Measurements from ENCODE around the gene HECA. TPM values are rescaled to one million over a fixed set of nuclear protein-coding genes. Genes with fewer than 3 reads are reported as not detected.

The HECA gene
- total and polyA plus RNA-seq, 2 of the 4 experiments (the other 2 are of a cell fraction): 3.1 to 4.3 TPM

GRCh38 chr6:139201378-139201777, 66.5 kb downstream of the HECA start:
- no peak overlapping the region for H2BK15ac ChIP-seq (ENCODE audit: low read depth, low read length)
- H4K8ac ChIP-seq (ENCODE audit: low read depth in 2 of 2, low read length in 2 of 2): no peak overlapping the region
- no peak overlapping the region for H3K4me3 ChIP-seq (ENCODE audit: insufficient read depth, low read depth, low read length)
- H3K4me1 ChIP-seq (ENCODE audit: control insufficient read depth, insufficient read depth, low read length): no peaks in the 10 kb centered on the region
- BruUV-seq (replicated peaks): no TSS peak
- no peaks in the 10 kb centered on the region for H4K20me1 ChIP-seq (ENCODE audit: insufficient read depth, low read length)
- intact Hi-C loops (cut with micrococcal nuclease): no loop called here
- H3K56ac ChIP-seq (ENCODE audit: extremely low read depth, insufficient read depth, low read length): no peak overlapping the region
- H3K14ac ChIP-seq (replicated peaks; ENCODE audit: low read depth, low read length): no peak overlapping the region
- H3K23ac ChIP-seq (ENCODE audit: low read depth, low read length): no peak overlapping the region
- ChIA-PET POLR2A (ENCODE audit: unreplicated experiment) (no interaction called here), CTCF (interaction anchor here (0.9 kb wide), 1 partner anchor 13 kb away, joined by 3 read pairs; no protein-coding TSS in a partner anchor)
- no peak overlapping the region for H2AK5ac ChIP-seq (ENCODE audit: low read depth, low read length)
- H3K36me3 ChIP-seq (ENCODE audit: control insufficient read depth, insufficient read depth, low read length): no peaks in the 10 kb centered on the region
- H3K9me3 ChIP-seq (ENCODE audit: control insufficient read depth, insufficient read depth, low read length): peaks cover 9% of the 10 kb centered on the region; the same call in 1 of the 2 replicates
- H3K9me1 ChIP-seq (ENCODE audit: insufficient read depth, low read length): no peaks in the 10 kb centered on the region
- H4K91ac ChIP-seq (ENCODE audit: insufficient read depth, low read depth, low read length): no peak overlapping the region
- no peak overlapping the region for H3K4me2 ChIP-seq (ENCODE audit: low read depth, low read length)
- no peak for DNase-seq
- no peak overlapping the region for H3K27ac ChIP-seq (ENCODE audit: insufficient read depth, low read length)
- H4K5ac ChIP-seq (ENCODE audit: low read depth, low read length): no peak overlapping the region
- H2BK20ac ChIP-seq (ENCODE audit: low read depth, low read length): no peak overlapping the region
- no peak overlapping the region for H3K18ac ChIP-seq (ENCODE audit: low read depth, low read length)
- WGBS, 2 experiments (ENCODE audit: extremely low coverage in 2 of 2, insufficient read length in 1 of 2): no CpG with 5 or more reads among the region's 4 CpGs
- H2BK120ac ChIP-seq (ENCODE audit: low read depth, low read length): no peak overlapping the region
- H2BK5ac ChIP-seq (ENCODE audit: low read depth, low read length, poor library complexity, severe bottlenecking): no peak overlapping the region
- H3K9ac ChIP-seq (ENCODE audit: low read depth, low read length): no peak overlapping the region
- H3K4ac ChIP-seq (ENCODE audit: low read depth, low read length): no peak overlapping the region
- H3K27me3 ChIP-seq (ENCODE audit: control insufficient read depth, insufficient read depth, low read length): no peaks in the 10 kb centered on the region
- ATAC-seq (ENCODE audit: low read depth): no peak
- dilution Hi-C loops (cut with HindIII; ENCODE audit: low sequenced_read_pairs, unreplicated experiment): no loop called here
- no peaks in the 10 kb centered on the region for H3K79me1 ChIP-seq (ENCODE audit: low read depth in 1 of 2, low read length in 2 of 2)
- no peak overlapping the region for H2AFZ ChIP-seq (replicated peaks; ENCODE audit: low read length, poor library complexity)
- no peak for TF ChIP-seq CTCF (conservative IDR thresholded peaks at IDR 0.05; ENCODE audit: low read depth, low read length)
- no peak for TF ChIP-seq MXI1 (IDR thresholded peaks at IDR 0.05; ENCODE audit: borderline replicate concordance, low read depth, low read length)
- no peak for TF ChIP-seq RAD21 (IDR thresholded peaks at IDR 0.05; ENCODE audit: low read length)
- no peak for TF ChIP-seq RFX5 (IDR thresholded peaks at IDR 0.05; ENCODE audit: low read depth, low read length)
- no peak for TF ChIP-seq FOS (IDR thresholded peaks at IDR 0.05; ENCODE audit: low read depth, low read length)
- TF ChIP-seq NFE2L2 (IDR thresholded peaks at IDR 0.05; ENCODE audit: low read depth, low read length): no peak
- no peak for TF ChIP-seq CHD1 (IDR thresholded peaks at IDR 0.05; ENCODE audit: low read depth, low read length)
- no peak for TF ChIP-seq MAFK (IDR thresholded peaks at IDR 0.05; ENCODE audit: low read depth, low read length)
- no peak for TF ChIP-seq USF2 (IDR thresholded peaks at IDR 0.05; ENCODE audit: low read depth, low read length)
- no peak for TF ChIP-seq POLR2A (IDR thresholded peaks at IDR 0.05; ENCODE audit: low read depth, low read length)
- TF ChIP-seq ELK1 (IDR thresholded peaks at IDR 0.05; ENCODE audit: borderline replicate concordance, low read depth, low read length): no peak
- TF ChIP-seq BHLHE40 (IDR thresholded peaks at IDR 0.05; ENCODE audit: low read depth, low read length): no peak
- TF ChIP-seq MAZ (IDR thresholded peaks at IDR 0.05; ENCODE audit: borderline replicate concordance, low read depth, low read length): no peak
- no peak for TF ChIP-seq CEBPB (IDR thresholded peaks at IDR 0.05; ENCODE audit: low read depth, low read length)
- no peak for TF ChIP-seq SMC3 (IDR thresholded peaks at IDR 0.05; ENCODE audit: low read depth, low read length)
- in situ Hi-C loops (cut with MboI; ENCODE audit: low sequenced_read_pairs): no loop called here
- no peak overlapping the region for H2AK9ac ChIP-seq (replicated peaks; ENCODE audit: low read depth, low read length, poor library complexity)
